ENCODE data around the gene PSMB1. TPM values are rescaled to one million over a fixed set of nuclear protein-coding genes. Genes with fewer than 3 reads are reported as not detected.

PSMB1 gene
- total and polyA plus RNA-seq, 9 of the 15 experiments (the other 6 are each of a cell fraction or from before 2014, with no cell fraction given): 447 to 2,953 (median 884) TPM

DNA sequence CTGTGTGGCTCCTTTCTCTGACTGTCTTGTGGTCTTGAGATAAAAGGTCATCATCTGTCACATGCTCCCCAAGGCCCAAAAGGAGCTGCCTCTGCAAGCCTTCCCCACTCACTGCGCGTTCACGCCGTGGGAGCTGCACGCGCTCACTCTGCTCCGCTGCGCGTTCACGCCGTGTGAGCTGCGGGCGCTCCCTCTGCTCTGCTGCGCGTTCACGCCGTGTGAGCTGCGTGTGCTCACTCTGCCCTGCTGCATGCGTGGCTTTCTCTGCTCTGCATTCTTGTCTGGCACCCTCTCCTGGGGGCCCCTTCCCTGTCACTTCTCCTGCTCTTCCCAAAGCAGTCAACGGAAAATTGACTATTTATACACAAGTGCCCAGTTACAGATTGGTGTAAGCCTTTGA lies 42.5 kb downstream of the PSMB1 start:
- in situ Hi-C loops (cut with MboI) (loop anchor here (10.0 kb wide), 2 partner anchors 676 to 1616 kb away; no protein-coding TSS in a partner anchor), intact Hi-C loops (cut with micrococcal nuclease) (loop anchor here (10.0 kb wide), 2 partner anchors 216 to 286 kb away; partner anchors contain the start of gene DLL1)
- Histone ChIP-seq H2AFZ (ENCODE audit: low read depth, low read length) (no peak overlapping the region), H3K36me3 (ENCODE audit: control insufficient read depth, insufficient read depth, low read length) (no peaks in the 10 kb centered on the region), H3K27me3 (ENCODE audit: control insufficient read depth in 2 of 2, insufficient read depth in 2 of 2, low read length in 2 of 2) (peaks cover 10 to 11% of the 10 kb centered on the region in 2 experiments; a peak in 4 of 5 replicates), H3K4me1 (replicated peaks in 1 of 2; ENCODE audit: control insufficient read depth in 2 of 2, insufficient read depth in 2 of 2, low read length in 2 of 2) (peaks cover 0 to 4% of the 10 kb centered on the region in 2 experiments; a peak in 2 of 5 replicates), H4K20me1 (replicated peaks; ENCODE audit: control insufficient read depth, insufficient read depth, low read length) (no peaks in the 10 kb centered on the region), H3K9me1 (ENCODE audit: control insufficient read depth, insufficient read depth, low read length) (no peaks in the 10 kb centered on the region), H3K9me3 (replicated peaks; ENCODE audit: control insufficient read depth, insufficient read depth, low read depth, low read length) (no peaks in the 10 kb centered on the region), H3K27ac (ENCODE audit: extremely low read depth, low read depth, low read length) (no peak overlapping the region), H3K9ac (ENCODE audit: insufficient read depth in 1 of 2, low read depth in 2 of 2, low read length in 2 of 2) (no peak overlapping the region), H3K79me2 (ENCODE audit: control insufficient read depth, insufficient read depth, low read length) (no peaks in the 10 kb centered on the region), H3K4me2 (ENCODE audit: insufficient read depth, low read length) (peak overlapping the region; percentile 17; the same call in 1 of the 2 replicates), H3K4me3 (no peak overlapping the region)
- DNase-seq (ENCODE audit: extremely low read depth in 1 of 4, low spot score in 3 of 4) (peak in 1 of 4 experiments; percentile 33), ATAC-seq (no peak; the same call in 2 of the 3 replicates), FAIRE-seq (no peak)
- CTCF ChIA-PET (ENCODE audit: low intra/inter-chr PET ratio): no interaction called here
- POLR2A ChIA-PET: interaction anchor here (1.4 kb wide), 1 partner anchor 9 kb away, joined by 3 read pairs; no protein-coding TSS in a partner anchor
- TF ChIP-seq E2F6 (IDR thresholded peaks at IDR 0.05; ENCODE audit: borderline replicate concordance in 1 of 2, extremely low read depth in 1 of 2, insufficient read depth in 1 of 2, insufficient read length in 1 of 2, low read depth in 1 of 2, low read length in 1 of 2, poor library complexity in 1 of 2, severe bottlenecking in 1 of 2): peak in 1 of 2 experiments; percentile 14
- TF ChIP-seq, protein P1, sequence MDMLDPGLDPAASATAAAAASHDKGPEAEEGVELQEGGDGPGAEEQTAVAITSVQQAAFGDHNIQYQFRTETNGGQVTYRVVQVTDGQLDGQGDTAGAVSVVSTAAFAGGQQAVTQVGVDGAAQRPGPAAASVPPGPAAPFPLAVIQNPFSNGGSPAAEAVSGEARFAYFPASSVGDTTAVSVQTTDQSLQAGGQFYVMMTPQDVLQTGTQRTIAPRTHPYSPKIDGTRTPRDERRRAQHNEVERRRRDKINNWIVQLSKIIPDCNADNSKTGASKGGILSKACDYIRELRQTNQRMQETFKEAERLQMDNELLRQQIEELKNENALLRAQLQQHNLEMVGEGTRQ (CRISPR knock-in tag; IDR thresholded peaks at IDR 0.05): peak; percentile 5; the same call in 1 of the 2 replicates
- TF ChIP-seq ZNF740 (CRISPR knock-in tag; IDR thresholded peaks at IDR 0.05): no peak
- TF ChIP-seq ZNF740 (tag; IDR thresholded peaks at IDR 0.05): no peak
- TF ChIP-seq RBM22 (IDR thresholded peaks at IDR 0.05; ENCODE audit: low read depth, low read length, poor library complexity, severe bottlenecking): no peak
- no peak for TF ChIP-seq KAT8 (IDR thresholded peaks at IDR 0.05; ENCODE audit: low read depth)
- TF ChIP-seq, protein P2, sequence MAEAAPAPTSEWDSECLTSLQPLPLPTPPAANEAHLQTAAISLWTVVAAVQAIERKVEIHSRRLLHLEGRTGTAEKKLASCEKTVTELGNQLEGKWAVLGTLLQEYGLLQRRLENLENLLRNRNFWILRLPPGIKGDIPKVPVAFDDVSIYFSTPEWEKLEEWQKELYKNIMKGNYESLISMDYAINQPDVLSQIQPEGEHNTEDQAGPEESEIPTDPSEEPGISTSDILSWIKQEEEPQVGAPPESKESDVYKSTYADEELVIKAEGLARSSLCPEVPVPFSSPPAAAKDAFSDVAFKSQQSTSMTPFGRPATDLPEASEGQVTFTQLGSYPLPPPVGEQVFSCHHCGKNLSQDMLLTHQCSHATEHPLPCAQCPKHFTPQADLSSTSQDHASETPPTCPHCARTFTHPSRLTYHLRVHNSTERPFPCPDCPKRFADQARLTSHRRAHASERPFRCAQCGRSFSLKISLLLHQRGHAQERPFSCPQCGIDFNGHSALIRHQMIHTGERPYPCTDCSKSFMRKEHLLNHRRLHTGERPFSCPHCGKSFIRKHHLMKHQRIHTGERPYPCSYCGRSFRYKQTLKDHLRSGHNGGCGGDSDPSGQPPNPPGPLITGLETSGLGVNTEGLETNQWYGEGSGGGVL (CRISPR knock-in tag; IDR thresholded peaks at IDR 0.05): no peak
- TF ChIP-seq, protein P3, sequence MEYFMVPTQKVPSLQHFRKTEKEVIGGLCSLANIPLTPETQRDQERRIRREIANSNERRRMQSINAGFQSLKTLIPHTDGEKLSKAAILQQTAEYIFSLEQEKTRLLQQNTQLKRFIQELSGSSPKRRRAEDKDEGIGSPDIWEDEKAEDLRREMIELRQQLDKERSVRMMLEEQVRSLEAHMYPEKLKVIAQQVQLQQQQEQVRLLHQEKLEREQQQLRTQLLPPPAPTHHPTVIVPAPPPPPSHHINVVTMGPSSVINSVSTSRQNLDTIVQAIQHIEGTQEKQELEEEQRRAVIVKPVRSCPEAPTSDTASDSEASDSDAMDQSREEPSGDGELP (CRISPR knock-in tag; IDR thresholded peaks at IDR 0.05; ENCODE audit: borderline replicate concordance): peak; percentile 29; the same call in 1 of the 2 replicates
- no peak for TF ChIP-seq PRMT5 (CRISPR knock-in tag; IDR thresholded peaks at IDR 0.05)
- TF ChIP-seq KHSRP (IDR thresholded peaks at IDR 0.05): no peak
- peak; percentile 60 for TF ChIP-seq CBFA2T3 (IDR thresholded peaks at IDR 0.05)
- peak; percentile 35; the same call in 1 of the 2 replicates for TF ChIP-seq CBFA2T2 (conservative IDR thresholded peaks at IDR 0.05)
- 8% methylated on average over 18 of the region's 20 CpGs for WGBS (ENCODE audit: insufficient coverage, low coverage, missing lambda C conversion rate)
- BruUV-seq (replicated peaks): no TSS peak

Data from K562 (cell line).